ENCODE data around the gene COL27A1.

Gene COL27A1

DNA sequence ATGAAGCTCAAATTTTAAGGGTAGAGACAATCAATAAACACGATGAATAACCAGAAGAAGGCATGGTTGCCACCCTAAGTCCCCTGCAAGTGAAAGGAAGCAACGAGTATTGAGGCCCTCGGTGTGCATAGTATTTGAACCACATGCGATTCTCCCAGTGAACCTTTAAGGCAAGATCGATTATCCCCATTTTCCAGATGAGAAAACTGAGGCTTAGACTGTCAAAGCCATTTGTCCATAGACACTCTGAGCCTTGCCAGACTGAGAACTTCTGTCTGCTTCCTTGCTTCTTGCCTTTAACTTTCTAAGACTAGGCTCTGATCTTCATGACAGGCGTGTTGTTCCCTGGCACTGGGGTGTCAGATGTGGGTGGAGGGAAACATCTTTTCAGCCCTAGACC lies 58.2 kb downstream of the COL27A1 start:
- no peak for DNase-seq (ENCODE audit: low read depth, low spot score)
- CTCF ChIA-PET, result interaction anchor here (0.6 to 1.8 kb wide), 5 partner anchors 10 to 131 kb away, joined by 3 to 4 read pairs (median 3); no protein-coding TSS in a partner anchor
- POLR2A ChIA-PET, result interaction anchor here (1.0 kb wide), 1 partner anchor 10 kb away, joined by 3 read pairs; no protein-coding TSS in a partner anchor
- H3K4me3 ChIP-seq (ENCODE audit: low read depth, low read length), result no peak overlapping the region
- TF ChIP-seq, protein P1, sequence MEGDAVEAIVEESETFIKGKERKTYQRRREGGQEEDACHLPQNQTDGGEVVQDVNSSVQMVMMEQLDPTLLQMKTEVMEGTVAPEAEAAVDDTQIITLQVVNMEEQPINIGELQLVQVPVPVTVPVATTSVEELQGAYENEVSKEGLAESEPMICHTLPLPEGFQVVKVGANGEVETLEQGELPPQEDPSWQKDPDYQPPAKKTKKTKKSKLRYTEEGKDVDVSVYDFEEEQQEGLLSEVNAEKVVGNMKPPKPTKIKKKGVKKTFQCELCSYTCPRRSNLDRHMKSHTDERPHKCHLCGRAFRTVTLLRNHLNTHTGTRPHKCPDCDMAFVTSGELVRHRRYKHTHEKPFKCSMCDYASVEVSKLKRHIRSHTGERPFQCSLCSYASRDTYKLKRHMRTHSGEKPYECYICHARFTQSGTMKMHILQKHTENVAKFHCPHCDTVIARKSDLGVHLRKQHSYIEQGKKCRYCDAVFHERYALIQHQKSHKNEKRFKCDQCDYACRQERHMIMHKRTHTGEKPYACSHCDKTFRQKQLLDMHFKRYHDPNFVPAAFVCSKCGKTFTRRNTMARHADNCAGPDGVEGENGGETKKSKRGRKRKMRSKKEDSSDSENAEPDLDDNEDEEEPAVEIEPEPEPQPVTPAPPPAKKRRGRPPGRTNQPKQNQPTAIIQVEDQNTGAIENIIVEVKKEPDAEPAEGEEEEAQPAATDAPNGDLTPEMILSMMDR (IDR thresholded peaks at IDR 0.05; ENCODE audit: insufficient read depth, low read length, missing control alignments), result no peak

- TF ChIP-seq, protein P1 (IDR thresholded peaks at IDR 0.05; ENCODE audit: insufficient read depth, low read length, missing control alignments), result no peak
- H3K4me3 ChIP-seq (ENCODE audit: low read depth, low read length), result no peak overlapping the region
- POLR2A ChIA-PET, result interaction anchor here (1.0 kb wide), 1 partner anchor 9 kb away, joined by 3 read pairs; no protein-coding TSS in a partner anchor
- CTCF ChIA-PET, result interaction anchor here (1.0 to 1.8 kb wide), 4 partner anchors 10 to 78 kb away, joined by 3 to 6 read pairs (median 4); no protein-coding TSS in a partner anchor
- DNase-seq (ENCODE audit: low read depth, low spot score), result no peak
These were observed 58.8 kb downstream of the COL27A1 start for GRCh38 chr9:114214181-114214580.

DNA sequence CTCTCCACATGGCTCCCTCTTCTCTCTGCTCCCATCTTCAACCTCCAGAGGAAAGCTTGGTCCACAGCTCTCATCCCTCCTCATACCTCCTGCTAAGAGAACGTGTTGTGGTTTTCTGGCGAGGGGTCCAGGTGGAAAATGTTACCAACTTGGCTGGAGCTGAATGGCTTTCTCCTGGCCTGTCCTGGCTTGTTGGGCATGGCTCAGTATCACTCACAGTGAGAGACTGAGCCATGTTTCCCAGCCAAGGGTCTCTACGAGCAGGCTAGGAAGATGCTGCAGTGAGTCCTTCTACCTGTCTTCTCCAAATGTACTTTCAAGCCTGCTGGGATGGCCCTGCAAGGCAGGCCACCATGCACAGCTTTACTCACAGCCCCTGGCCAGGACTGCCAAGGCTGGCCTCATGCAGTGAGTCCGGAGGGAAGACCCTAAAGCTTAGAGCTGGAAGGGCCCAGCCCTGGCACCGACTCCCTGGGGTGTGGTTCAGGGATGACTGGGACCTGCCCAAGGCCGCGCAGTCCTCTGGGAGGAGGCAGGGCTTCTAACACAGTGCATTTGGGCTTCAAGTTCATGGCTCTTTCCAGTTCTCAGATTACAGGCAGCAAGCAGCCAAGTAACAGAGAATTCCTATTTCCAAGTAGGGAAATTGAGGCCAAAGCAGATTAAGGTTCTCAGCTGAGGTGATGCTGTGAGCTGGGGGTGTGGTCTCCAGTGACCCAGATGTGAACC lies 59.5 kb downstream of the COL27A1 start:
- DNase-seq (ENCODE audit: low read depth, low spot score), result no peak
- no peak overlapping the region for H3K4me3 ChIP-seq (ENCODE audit: low read depth, low read length)
- TF ChIP-seq, protein P1 (IDR thresholded peaks at IDR 0.05; ENCODE audit: insufficient read depth, low read length, missing control alignments), result no peak
- CTCF ChIA-PET, result interaction anchor here (1.0 to 2.4 kb wide), 6 partner anchors 9 to 107 kb away, joined by 3 to 7 read pairs (median 4); no protein-coding TSS in a partner anchor
- POLR2A ChIA-PET, result interaction anchor here (1.0 kb wide), 1 partner anchor 9 kb away, joined by 3 read pairs; no protein-coding TSS in a partner anchor

GRCh38 chr9:114216081-114216480 lies 60.7 kb downstream of the COL27A1 start:
- DNase-seq (ENCODE audit: low read depth, low spot score), result no peak
- TF ChIP-seq, protein P1 (IDR thresholded peaks at IDR 0.05; ENCODE audit: insufficient read depth, low read length, missing control alignments), result no peak
- no peak overlapping the region for H3K4me3 ChIP-seq (ENCODE audit: low read depth, low read length)
- ChIA-PET CTCF (interaction anchor here (1.0 to 2.4 kb wide), 5 partner anchors 9 to 108 kb away, joined by 3 to 7 read pairs (median 3); no protein-coding TSS in a partner anchor), POLR2A (no interaction called here)

DNA sequence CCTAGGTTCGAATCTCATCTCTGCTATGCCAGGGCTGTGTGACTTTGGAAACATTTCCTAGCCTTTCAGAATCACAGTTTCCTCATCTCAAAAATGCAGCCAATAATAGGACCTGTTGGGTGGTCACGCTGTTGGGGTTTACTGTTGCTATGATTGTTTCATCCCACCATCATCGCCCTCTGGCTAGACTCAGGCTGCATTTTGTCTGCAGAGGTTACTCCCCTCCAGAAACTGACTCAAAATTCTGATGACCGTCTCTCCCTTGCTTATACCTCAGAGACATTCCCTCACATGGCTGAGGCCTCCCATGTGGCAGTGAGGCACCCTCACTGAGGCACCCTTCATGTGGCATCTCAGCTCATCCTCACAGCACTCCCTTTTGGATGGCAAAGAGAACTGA lies 61.6 kb downstream of the COL27A1 start:
- POLR2A ChIA-PET, result no interaction called here
- DNase-seq (ENCODE audit: low read depth, low spot score), result no peak
- CTCF ChIA-PET, result interaction anchor here (1.0 to 2.4 kb wide), 4 partner anchors 8 to 109 kb away, joined by 3 to 7 read pairs (median 4); no protein-coding TSS in a partner anchor
- TF ChIP-seq, protein P1 (IDR thresholded peaks at IDR 0.05; ENCODE audit: insufficient read depth, low read length, missing control alignments), result no peak
- no peak overlapping the region for H3K4me3 ChIP-seq (ENCODE audit: low read depth, low read length)
